ENCODE results near the gene GALNT18. TPM values are rescaled to one million over a fixed set of nuclear protein-coding genes. Genes with fewer than 3 reads are reported as not detected.
A peak's percentile ranks its signal among the peaks of the same experiment; 100 is the strongest.

Gene GALNT18
- total and polyA plus RNA-seq, 8 donors, result 16.4 to 42.6 (median 23.0) TPM

DNA sequence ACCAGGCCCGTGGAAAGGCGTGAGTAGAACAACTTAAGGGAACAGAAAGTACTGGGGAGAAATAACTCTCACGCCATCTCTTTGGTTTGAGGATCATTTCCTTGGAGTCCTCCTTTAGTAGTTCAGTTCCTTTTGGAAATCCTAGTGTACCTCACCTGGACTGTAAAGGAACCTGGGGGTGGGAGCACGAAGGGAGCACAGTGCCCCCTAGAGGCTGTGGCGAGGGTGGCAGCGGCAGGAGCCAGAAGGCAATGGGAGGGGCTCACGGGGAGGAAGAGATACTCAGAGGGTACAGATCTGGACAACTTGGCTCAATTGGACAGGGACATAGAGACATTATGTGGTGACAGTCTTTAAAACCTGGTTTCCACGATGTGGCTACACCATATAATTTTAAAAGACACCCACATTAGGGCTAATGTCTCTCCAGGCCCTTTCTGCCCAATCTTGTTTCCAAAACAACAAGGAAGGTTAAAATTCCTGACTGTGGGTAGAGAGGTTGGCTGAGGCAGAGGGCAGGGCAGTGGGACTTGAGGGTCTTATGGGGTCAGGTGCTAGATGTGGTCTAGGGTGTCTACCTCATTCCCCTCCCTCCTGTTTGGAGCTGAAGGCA, 355.7 kb downstream of the GALNT18 start:
- no peaks in the 10 kb centered on the region for H3K4me1 ChIP-seq
- intact Hi-C loops (cut with DNase I), result loop anchor here in 1 of 2 donors (10.0 kb wide), 1 partner anchor 231 kb away; no protein-coding TSS in a partner anchor
- H3K4me3 ChIP-seq, result no peak overlapping the region
- H3K27me3 ChIP-seq, result no peaks in the 10 kb centered on the region
- H3K36me3 ChIP-seq, result peaks cover 0 to 7% of the 10 kb centered on the region in 2 donors
- no peaks in the 10 kb centered on the region for H3K9me3 ChIP-seq
- TF ChIP-seq CTCF (IDR thresholded peaks at IDR 0.05), result peak; percentile 77 to 81
- ATAC-seq (peak; percentile 95), DNase-seq (peak in 1 of 4 donors; percentile 23)
- H3K27ac ChIP-seq, result no peak overlapping the region

DNA sequence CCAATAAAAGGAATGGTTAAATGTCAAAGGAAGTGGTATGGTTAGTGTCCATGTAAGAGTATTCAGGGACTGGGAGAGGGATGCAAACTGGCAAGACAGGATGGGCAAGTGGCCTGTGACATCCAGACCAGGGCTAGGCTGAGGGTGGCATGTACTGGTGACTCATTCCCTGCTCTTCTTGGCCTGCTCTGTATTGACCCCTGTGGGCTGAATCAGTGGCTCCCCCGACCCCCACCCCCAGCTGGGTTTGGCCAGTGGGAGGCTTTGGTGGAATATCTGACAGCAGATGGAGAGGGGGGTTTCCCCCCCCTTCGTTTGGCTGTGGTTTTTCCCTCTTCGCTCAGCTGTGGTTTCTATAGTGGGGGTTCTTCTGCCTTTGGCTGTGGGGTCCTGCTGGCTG, 356.5 kb downstream of the GALNT18 start:
- intact Hi-C loops (cut with DNase I), result loop anchor here in 1 of 2 donors (10.0 kb wide), 1 partner anchor 231 kb away; no protein-coding TSS in a partner anchor

GRCh38 chr11:11263238-11264005, 358.4 kb downstream of the GALNT18 start:
- no peak for TF ChIP-seq CTCF (IDR thresholded peaks at IDR 0.05)
- no peaks in the 10 kb centered on the region for H3K27me3 ChIP-seq
- H3K9me3 ChIP-seq, result no peaks in the 10 kb centered on the region
- no peak overlapping the region for H3K4me3 ChIP-seq
- no peak for DNase-seq
- H3K27ac ChIP-seq, result no peak overlapping the region
- H3K4me1 ChIP-seq, result no peaks in the 10 kb centered on the region
- H3K36me3 ChIP-seq, result no peaks in the 10 kb centered on the region
- intact Hi-C loops (cut with DNase I), result loop anchor here in 1 of 2 donors (10.0 kb wide), 1 partner anchor 229 kb away; no protein-coding TSS in a partner anchor
- ATAC-seq, result no peak

More for the DNA sequence above, 356.5 kb downstream of the GALNT18 start:
- ATAC-seq, result peak; percentile 14
- H3K27me3 ChIP-seq, result no peaks in the 10 kb centered on the region
- H3K9me3 ChIP-seq, result no peaks in the 10 kb centered on the region
- no peak for TF ChIP-seq CTCF (IDR thresholded peaks at IDR 0.05)
- no peak for DNase-seq
- peaks cover 0 to 5% of the 10 kb centered on the region in 2 donors for H3K36me3 ChIP-seq
- H3K4me1 ChIP-seq, result no peaks in the 10 kb centered on the region
- no peak overlapping the region for H3K27ac ChIP-seq
- no peak overlapping the region for H3K4me3 ChIP-seq

DNA sequence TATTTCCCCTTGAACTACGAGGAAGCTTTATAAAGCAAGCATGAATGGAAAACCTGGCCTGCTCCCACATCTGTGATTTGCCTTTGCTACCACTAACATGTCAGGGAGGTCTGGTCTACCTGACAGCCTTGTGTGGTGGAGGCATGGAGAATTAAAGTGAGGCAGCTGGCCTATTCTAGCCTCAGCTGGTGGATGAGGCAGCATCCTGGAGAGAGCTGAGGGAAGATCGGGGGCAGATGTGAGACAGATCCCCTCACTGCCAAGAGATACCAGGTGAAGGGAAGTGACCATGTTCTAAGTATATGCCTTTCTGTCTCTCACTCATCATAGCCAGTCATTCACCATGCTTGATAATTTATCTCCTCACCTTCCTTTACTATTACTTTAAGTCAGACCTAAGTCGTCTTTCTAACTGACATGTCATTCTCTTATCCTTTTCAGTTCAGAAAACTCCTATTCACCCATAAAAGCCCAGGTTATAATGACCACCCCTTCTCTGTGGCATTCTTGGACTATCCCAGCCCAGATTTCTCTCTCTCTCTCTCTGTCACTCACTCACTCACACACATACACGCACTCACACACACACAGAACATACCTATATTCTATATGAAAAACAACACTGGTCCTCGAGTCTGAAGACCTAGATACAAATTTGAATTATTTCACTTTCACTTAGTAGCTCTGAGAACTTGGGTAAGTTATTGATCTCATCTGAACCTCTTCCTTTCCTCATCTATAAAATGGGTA, 359.5 kb downstream of the GALNT18 start:
- Histone ChIP-seq H3K9me3 (no peaks in the 10 kb centered on the region), H3K27me3 (no peaks in the 10 kb centered on the region), H3K27ac (no peak overlapping the region), H3K4me3 (no peak overlapping the region), H3K4me1 (no peaks in the 10 kb centered on the region), H3K36me3 (no peaks in the 10 kb centered on the region)
- DNase-seq (no peak), ATAC-seq (no peak)
- intact Hi-C loops (cut with DNase I), result loop anchor here in 1 of 2 donors (10.0 kb wide), 1 partner anchor 228 kb away; no protein-coding TSS in a partner anchor
- no peak for TF ChIP-seq CTCF (IDR thresholded peaks at IDR 0.05)
